HepG2 (cell line): ENCODE results near the gene GOSR1. TPM values are rescaled to one million over a fixed set of nuclear protein-coding genes. Genes with fewer than 3 reads are reported as not detected.
"Not testable (repeated sequence)": the region's sequence is repeated elsewhere in the genome, so short reads cannot be mapped to it uniquely, and the experiment has no call there.

ENCODE experiments used
- ATAC-seq: fragments of 200-7000 bp; cut with Tn5 transposase; 3 replicates; pipeline ENCODE4 v1.9.1; 2020; ENCODE audit warnings: mild to moderate bottlenecking, moderate library complexity
- BruUV-seq: library from RNA; stranded (reverse); fragments of 400-500 nt; replicated peaks from 2 replicates; lab custom pipeline; 2021; lab: Mats Ljungman, UMichigan
- CTCF ChIA-PET: fragments of 300-600 bp; formaldehyde crosslinking; extraction: SDS; loops from one replicate; lab custom pipeline; 2021; ENCODE audit warnings: low total read pairs, inconsistent platforms, low intra/inter-chr PET ratio; lab: Yijun Ruan, JAX
- POLR2A ChIA-PET: fragments of 350-600 bp; sonication (Branson Sonifier 250); formaldehyde crosslinking; loops from one replicate; lab custom pipeline; 2020; ENCODE audit warnings: antibody characterized with exemption, inconsistent platforms; lab: Yijun Ruan, JAX
- DNase-seq: peaks from one replicate; pipeline ENCODE4 v3.0.0-alpha.2; 2015; ENCODE audit warnings: low spot score
- FAIRE-seq: peaks from 3 replicates; lab custom pipeline; 2011; peaks lifted over from hg19 to GRCh38; lab: Jason Lieb, UNC
- H2AFZ ChIP-seq: one replicate; pipeline ENCODE4 v1.6.1; 2011; ENCODE audit warnings: low read length, inconsistent platforms
- H3K27ac ChIP-seq: fragments of 300-600 bp; 3 replicates; pipeline ENCODE4 v1.8.0; 2011; ENCODE audit warnings: mixed run types, mild to moderate bottlenecking, mixed read lengths, low read length, inconsistent platforms; ENCODE audit not compliant: insufficient read depth; ENCODE audit errors: extremely low read length
- H3K27me3 ChIP-seq, 2 experiments: fragments of 200-600 bp in 1 of 2; 2 replicates in 1 of 2; 3 replicates in 1 of 2; pipeline versions ENCODE4 v1.6.0 to v1.8.0; 2011; ENCODE audit warnings: low read length in 2 of 2, mild to moderate bottlenecking in 2 of 2, moderate library complexity in 2 of 2, inconsistent platforms in 1 of 2; ENCODE audit not compliant: insufficient read depth in 2 of 2, control insufficient read depth in 1 of 2
- H3K36me3 ChIP-seq, 2 experiments: fragments of 200-600 bp in 1 of 2; replicated peaks in 1 of 2; 2 replicates in 1 of 2; 3 replicates in 1 of 2; pipeline versions ENCODE4 v1.5.1 to v1.8.0; 2011; ENCODE audit warnings: low read length in 2 of 2, inconsistent platforms in 1 of 2; ENCODE audit not compliant: insufficient read depth in 2 of 2, control insufficient read depth in 1 of 2
- H3K4me1 ChIP-seq: 2 replicates; pipeline ENCODE4 v1.5.1; 2012; ENCODE audit warnings: low read length, inconsistent platforms; ENCODE audit not compliant: insufficient read depth
- H3K4me2 ChIP-seq: 2 replicates; pipeline ENCODE4 v1.6.0; 2011; ENCODE audit warnings: low read depth, low read length, inconsistent platforms
- H3K4me3 ChIP-seq, 3 experiments: fragments of 200-600 bp in 1 of 3; sonication (generic), shearing (Covaris generic) in 1 of 3; replicated peaks in 1 of 3; 2 replicates each; pipeline ENCODE4 v1.5.1; 2011 to 2016; ENCODE audit warnings: low read length in 3 of 3, inconsistent platforms in 2 of 3, low read depth in 2 of 3, mild to moderate bottlenecking in 2 of 3, control low read depth in 1 of 3, mixed read lengths in 1 of 3; ENCODE audit not compliant: insufficient read depth in 1 of 3
- H3K79me2 ChIP-seq: one replicate; pipeline ENCODE4 v1.6.1; 2011; ENCODE audit warnings: low read length, inconsistent platforms; ENCODE audit not compliant: insufficient read depth
- H3K9ac ChIP-seq: 2 replicates; pipeline ENCODE4 v1.6.0; 2011; ENCODE audit warnings: mild to moderate bottlenecking, low read depth, low read length, inconsistent platforms; ENCODE audit not compliant: insufficient read depth
- H3K9me3 ChIP-seq: 2 replicates; pipeline ENCODE4 v1.5.1; 2012; ENCODE audit warnings: mild to moderate bottlenecking, low read length
- H4K20me1 ChIP-seq: 2 replicates; pipeline ENCODE4 v1.6.0; 2011; ENCODE audit warnings: inconsistent platforms, mild to moderate bottlenecking, low read length, moderate library complexity; ENCODE audit not compliant: insufficient read depth
- BATF2 ChIP-seq: sonication (generic); formaldehyde crosslinking; IDR thresholded peaks from 2 replicates; pipeline ENCODE4 v1.8.0; 2022; ENCODE audit warnings: mild to moderate bottlenecking, missing genetic modification reagents, moderate library complexity
- ETS1 ChIP-seq: sonication (generic); formaldehyde crosslinking; IDR thresholded peaks from 2 replicates; pipeline ENCODE4 v1.4.0; 2020; ENCODE audit warnings: missing genetic modification reagents
- MXI1 ChIP-seq: IDR thresholded peaks from 3 replicates; pipeline ENCODE4 v1.6.1; 2012; ENCODE audit warnings: low read depth, low read length, inconsistent platforms, borderline replicate concordance
- PHF5A ChIP-seq: IDR thresholded peaks from one replicate; pipeline ENCODE4 v1.6.1; 2018; ENCODE audit warnings: low read depth, missing genetic modification reagents; ENCODE audit not compliant: unreplicated experiment
- ZFP37 ChIP-seq: sonication (generic); formaldehyde crosslinking; IDR thresholded peaks from 2 replicates; pipeline ENCODE4 v1.4.0; 2020; ENCODE audit warnings: missing genetic modification reagents, borderline replicate concordance
- ZFP62 ChIP-seq: sonication (generic); formaldehyde crosslinking; IDR thresholded peaks from 2 replicates; pipeline ENCODE4 v1.4.0; 2020; ENCODE audit warnings: missing genetic modification reagents
- ZNF496 ChIP-seq: sonication (generic); formaldehyde crosslinking; IDR thresholded peaks from 2 replicates; pipeline ENCODE4 v1.8.1; 2023; ENCODE audit warnings: mild to moderate bottlenecking, moderate library complexity, missing genetic modification reagents; ENCODE audit not compliant: insufficient replicate concordance
- ZNF749 ChIP-seq: sonication (generic); formaldehyde crosslinking; IDR thresholded peaks from 2 replicates; pipeline ENCODE4 v1.8.0; 2022; ENCODE audit warnings: mild to moderate bottlenecking, missing genetic modification reagents, moderate library complexity, borderline replicate concordance
- WGBS: methylation state at CpG from one replicate; pipeline ENCODE4 v1.1.6; 2017; ENCODE audit warnings: low lambda C conversion rate; 5-methylcytosine and 5-hydroxymethylcytosine counted together
- in situ Hi-C: cut with HindIII; loops from 2 replicates; pipeline ENCODE4 v1.10.0; 2017; ENCODE audit warnings: low pct_unique_long_range_greater_than_20kb; ENCODE audit not compliant: extremely low pct_ligation_motif_present
- intact Hi-C: fragments of 100-400 bp; cut with micrococcal nuclease; formaldehyde crosslinking; loops from one replicate; pipeline ENCODE4 v1.10.0; 2022; ENCODE audit not compliant: unreplicated experiment
- polyA plus RNA-seq, 8 experiments: library from polyadenylated mRNA; depleted of rRNA in 3 of 8; stranded (reverse) in 7 of 8; unstranded in 1 of 8; fragments of >200 nt; fragmentation: Illumina TruSeq in 4 of 8; extraction: Trizol in 4 of 8; gene quantifications; 2 replicates each; pipeline versions ENCODE4 v1.2.1 to v1.2.3, GENCODE V29; 2011 to 2016; ENCODE audit warnings: low read depth in 4 of 8, missing spikeins in 1 of 8, mixed read lengths in 1 of 8; ENCODE audit not compliant: insufficient read depth in 1 of 8
- total RNA-seq, 5 experiments: library from RNA; depleted of rRNA; stranded (reverse); fragments of >200 nt; fragmentation: Illumina TruSeq; extraction: Trizol; gene quantifications; 2 replicates each; pipeline ENCODE4 v1.2.3, GENCODE V29; 2016; ENCODE audit warnings: low read depth in 1 of 5

The GOSR1 gene
- total and polyA plus RNA-seq, 2 of the 13 experiments (the other 11 are each of a cell fraction or from before 2014, with no cell fraction given), result 15.8 to 37.0 TPM

DNA sequence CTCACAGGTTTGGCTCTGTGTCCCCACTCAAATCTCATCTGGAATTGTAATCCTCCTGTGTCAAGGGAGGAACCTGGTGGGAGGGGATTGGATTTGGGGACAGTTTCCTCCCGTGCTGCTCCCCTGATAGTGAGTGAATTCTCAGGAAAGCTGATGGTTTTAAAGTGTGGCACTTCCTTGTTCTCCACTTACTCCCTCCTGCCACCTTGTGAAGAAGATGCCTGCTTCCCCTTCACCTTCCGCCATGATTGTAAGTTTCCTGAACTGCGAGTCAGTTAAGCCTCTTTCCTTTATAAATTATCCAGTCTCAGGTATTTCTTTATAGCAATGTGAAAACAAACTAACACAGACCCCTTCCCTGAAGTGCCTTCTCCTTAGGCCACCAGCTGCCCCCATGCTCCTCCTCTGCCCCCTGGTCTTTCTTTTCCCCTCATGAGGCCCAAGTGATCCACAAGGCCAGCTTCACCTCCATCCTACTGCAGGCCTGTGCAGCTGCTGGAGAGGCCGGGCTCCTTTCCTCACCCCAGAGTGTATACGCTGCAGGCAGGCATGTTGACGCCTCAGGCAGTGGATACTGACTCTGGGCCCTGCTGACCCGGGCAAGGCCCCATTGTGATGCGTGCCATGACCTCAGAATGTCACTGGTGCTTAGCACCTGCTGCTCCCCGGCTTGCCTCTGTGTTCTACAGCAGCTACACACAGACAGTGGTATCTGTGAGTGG, 74.2 kb downstream of the GOSR1 start:
- intact Hi-C loops, BruUV-seq, H3K27ac ChIP-seq, DNase-seq, ATAC-seq, H3K36me3 ChIP-seq, H2AFZ ChIP-seq, in situ Hi-C loops, H3K9me3 ChIP-seq, H3K27me3 ChIP-seq, H3K79me2 ChIP-seq, H3K4me3 ChIP-seq, H3K9ac ChIP-seq, CTCF ChIA-PET, H4K20me1 ChIP-seq, H3K4me2 ChIP-seq, POLR2A ChIA-PET, FAIRE-seq: not testable (repeated sequence)
- WGBS, result 89% methylated on average over 5 of the region's 9 CpGs
- H3K4me1 ChIP-seq, result peaks cover 18% of the 10 kb centered on the region

- intact Hi-C loops (no loop called here), in situ Hi-C loops (no loop called here)
- no peak overlapping the region for H2AFZ ChIP-seq
- H3K27me3 ChIP-seq, result peaks cover 0 to 1% of the 10 kb centered on the region in 2 experiments; a peak in 1 of 5 replicates
- H3K4me1 ChIP-seq, result peaks cover 23% of the 10 kb centered on the region
- BruUV-seq, result no TSS peak
- H3K79me2 ChIP-seq, result no peaks in the 10 kb centered on the region
- TF ChIP-seq MXI1 (no peak), ETS1 (CRISPR knock-in tag) (no peak), PHF5A (CRISPR knock-in tag) (no peak), ZNF496 (CRISPR knock-in tag) (no peak), ZFP62 (no peak), BATF2 (CRISPR knock-in tag) (no peak), ZNF749 (CRISPR knock-in tag) (no peak), ZFP37 (CRISPR knock-in tag) (no peak)
- no peaks in the 10 kb centered on the region for H3K9me3 ChIP-seq
- WGBS, result 60% methylated on average over 5 of the region's 9 CpGs
- no peaks in the 10 kb centered on the region for H4K20me1 ChIP-seq
- H3K27ac ChIP-seq, result no peak overlapping the region
- CTCF ChIA-PET, result no interaction called here
- ATAC-seq, result no peak
- H3K4me3 ChIP-seq, result no peak overlapping the region
- no peaks in the 10 kb centered on the region for H3K36me3 ChIP-seq
- POLR2A ChIA-PET, result no interaction called here
- no peak overlapping the region for H3K4me2 ChIP-seq
- no peak for DNase-seq
- FAIRE-seq, result no peak
- no peak overlapping the region for H3K9ac ChIP-seq
These were observed 74.8 kb downstream of the GOSR1 start for GRCh38 chr17:30551996-30552339.
